Measurements from ENCODE around the gene ITPR2. TPM values are rescaled to one million over a fixed set of nuclear protein-coding genes. Genes with fewer than 3 reads are reported as not detected.

The ITPR2 gene
- total and polyA plus RNA-seq, 2 donors = 8.8 to 34.0 TPM

DNA sequence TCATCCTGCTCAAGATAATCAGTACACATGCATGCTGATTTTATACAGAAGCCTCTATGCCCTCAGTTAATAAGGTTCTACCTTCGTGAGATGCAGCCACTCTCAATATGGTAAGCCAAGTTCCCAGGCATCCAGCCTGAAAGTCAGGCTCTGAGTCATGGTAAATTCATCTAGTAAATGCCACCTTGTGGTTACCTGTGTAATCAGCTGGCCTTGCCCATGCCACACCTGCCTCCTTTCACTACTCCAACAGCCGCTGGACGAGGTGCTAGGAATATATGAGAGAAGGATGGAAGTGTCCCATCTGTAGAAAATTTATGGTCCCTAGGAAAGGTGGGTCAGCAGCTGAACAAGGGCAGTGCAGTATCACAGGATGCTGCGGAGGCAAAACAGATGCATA is 430.3 kb downstream of the ITPR2 start:
- Histone ChIP-seq H3K4me1 (ENCODE audit: control insufficient read depth in 2 of 2, insufficient read depth in 2 of 2, low read length in 2 of 2) (no peaks in the 10 kb centered on the region), H3K36me3 (ENCODE audit: control insufficient read depth in 2 of 2, insufficient read depth in 2 of 2, low read length in 1 of 2) (peaks cover 39 to 60% of the 10 kb centered on the region in 2 donors), H3K9me3 (ENCODE audit: control insufficient read depth in 2 of 2, insufficient read depth in 1 of 2, low read length in 1 of 2) (no peaks in the 10 kb centered on the region), H3K4me3 (ENCODE audit: low read length in 2 of 2) (no peak overlapping the region), H3K27me3 (ENCODE audit: control insufficient read depth in 2 of 2, insufficient read depth in 1 of 2, low read length in 1 of 2) (no peaks in the 10 kb centered on the region), H3K27ac (ENCODE audit: low read depth in 1 of 2, low read length in 1 of 2) (no peak overlapping the region)
- no peak for DNase-seq (ENCODE audit: low read depth in 6 of 9, low spot score in 9 of 9)
- WGBS = 97% methylated on average over 4 of the region's 4 CpGs

DNA sequence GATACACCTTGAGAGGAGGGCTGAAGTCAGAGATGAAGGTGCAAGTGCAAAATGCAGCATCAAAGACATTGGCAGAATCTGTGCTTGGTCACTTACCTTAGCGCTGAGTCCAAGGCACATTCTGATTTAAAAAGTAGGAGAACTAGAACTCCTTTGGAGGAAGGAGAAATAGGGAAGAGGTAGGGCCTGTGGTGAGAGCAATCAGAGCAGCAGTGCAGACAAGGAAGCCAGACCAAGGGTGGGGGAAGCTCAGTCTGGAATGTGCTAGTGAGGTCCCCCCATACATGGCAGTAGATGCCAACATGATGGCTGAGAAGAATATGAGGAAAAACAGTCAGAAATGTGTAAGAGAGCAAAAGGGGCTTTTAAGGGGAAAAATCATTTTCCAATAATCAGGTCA is 431.1 kb downstream of the ITPR2 start:
- Histone ChIP-seq H3K27ac (ENCODE audit: low read depth in 1 of 2, low read length in 1 of 2) (no peak overlapping the region), H3K27me3 (ENCODE audit: control insufficient read depth in 2 of 2, insufficient read depth in 1 of 2, low read length in 1 of 2) (no peaks in the 10 kb centered on the region), H3K9me3 (ENCODE audit: control insufficient read depth in 2 of 2, insufficient read depth in 1 of 2, low read length in 1 of 2) (no peaks in the 10 kb centered on the region), H3K4me3 (ENCODE audit: low read length in 2 of 2) (no peak overlapping the region), H3K4me1 (ENCODE audit: control insufficient read depth in 2 of 2, insufficient read depth in 2 of 2, low read length in 2 of 2) (no peaks in the 10 kb centered on the region), H3K36me3 (ENCODE audit: control insufficient read depth in 2 of 2, insufficient read depth in 2 of 2, low read length in 1 of 2) (peaks cover 45 to 65% of the 10 kb centered on the region in 2 donors)
- no peak for DNase-seq (ENCODE audit: low read depth in 6 of 9, low spot score in 9 of 9)
- WGBS = 95% methylated on average over 1 of the region's 1 CpG

DNA sequence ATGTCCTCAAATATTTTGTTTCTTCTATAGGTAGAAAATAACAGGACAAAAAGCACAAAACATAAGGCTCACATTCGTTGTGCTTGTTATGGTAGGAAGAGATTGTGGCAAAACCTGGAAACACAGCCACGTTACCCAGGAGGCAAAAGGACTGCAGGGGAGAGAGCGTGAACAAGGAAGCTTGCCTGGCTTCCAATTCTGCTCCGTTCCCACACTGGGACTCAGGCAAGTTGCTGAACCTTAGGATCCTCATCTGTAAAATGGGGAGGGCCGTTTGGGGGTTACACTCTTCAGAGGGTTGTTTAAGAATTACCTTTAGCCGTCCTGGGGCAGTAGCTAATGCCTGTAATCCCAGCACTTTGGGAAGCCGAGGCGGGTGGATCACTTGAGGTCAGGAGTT is 432.4 kb downstream of the ITPR2 start:
- H3K27me3 ChIP-seq (ENCODE audit: control insufficient read depth in 2 of 2, insufficient read depth in 1 of 2, low read length in 1 of 2) = no peaks in the 10 kb centered on the region
- no peak overlapping the region for H3K27ac ChIP-seq (ENCODE audit: low read depth in 1 of 2, low read length in 1 of 2)
- no peaks in the 10 kb centered on the region for H3K9me3 ChIP-seq (ENCODE audit: control insufficient read depth in 2 of 2, insufficient read depth in 1 of 2, low read length in 1 of 2)
- H3K36me3 ChIP-seq (ENCODE audit: control insufficient read depth in 2 of 2, insufficient read depth in 2 of 2, low read length in 1 of 2) = peaks cover 50 to 75% of the 10 kb centered on the region in 2 donors
- H3K4me1 ChIP-seq (ENCODE audit: control insufficient read depth in 2 of 2, insufficient read depth in 2 of 2, low read length in 2 of 2) = no peaks in the 10 kb centered on the region
- WGBS = 97% methylated on average over 8 of the region's 8 CpGs
- H3K4me3 ChIP-seq (ENCODE audit: low read length in 2 of 2) = no peak overlapping the region
- no peak for DNase-seq (ENCODE audit: low read depth in 6 of 9, low spot score in 9 of 9)

DNA sequence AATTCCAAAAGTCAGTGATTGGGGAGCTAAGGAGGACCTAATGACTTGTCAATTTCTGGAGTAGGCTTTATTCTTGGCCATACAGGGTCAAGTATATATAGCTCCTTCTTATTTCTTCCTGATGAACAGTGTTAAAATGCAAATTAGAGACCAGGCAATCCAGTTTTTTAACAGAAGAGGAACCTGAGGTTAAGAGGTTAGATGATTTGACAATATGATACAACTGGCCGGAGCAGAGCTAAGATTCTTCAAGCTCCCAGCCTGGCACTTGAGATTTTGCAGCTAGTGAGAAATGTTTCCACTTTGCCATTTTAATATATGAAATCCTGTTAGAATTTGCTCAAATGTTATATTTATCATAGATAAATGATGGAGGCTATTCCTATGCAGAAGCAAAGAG is 433.6 kb downstream of the ITPR2 start:
- Histone ChIP-seq H3K4me3 (ENCODE audit: low read length in 2 of 2) (no peak overlapping the region), H3K27ac (ENCODE audit: low read depth in 1 of 2, low read length in 1 of 2) (no peak overlapping the region), H3K27me3 (ENCODE audit: control insufficient read depth in 2 of 2, insufficient read depth in 1 of 2, low read length in 1 of 2) (no peaks in the 10 kb centered on the region), H3K4me1 (ENCODE audit: control insufficient read depth in 2 of 2, insufficient read depth in 2 of 2, low read length in 2 of 2) (no peaks in the 10 kb centered on the region), H3K9me3 (ENCODE audit: control insufficient read depth in 2 of 2, insufficient read depth in 1 of 2, low read length in 1 of 2) (no peaks in the 10 kb centered on the region), H3K36me3 (ENCODE audit: control insufficient read depth in 2 of 2, insufficient read depth in 2 of 2, low read length in 1 of 2) (peaks cover 59 to 84% of the 10 kb centered on the region in 2 donors)
- DNase-seq (ENCODE audit: low read depth in 6 of 9, low spot score in 9 of 9) = no peak
- WGBS = 97% methylated on average over 1 of the region's 1 CpG

- no peak for DNase-seq (ENCODE audit: low read depth in 6 of 9, low spot score in 9 of 9)
- 97% methylated on average over 3 of the region's 3 CpGs for WGBS
- Histone ChIP-seq H3K36me3 (ENCODE audit: control insufficient read depth in 2 of 2, insufficient read depth in 2 of 2, low read length in 1 of 2) (peaks cover 43 to 79% of the 10 kb centered on the region in 2 donors), H3K4me3 (ENCODE audit: low read length in 2 of 2) (no peak overlapping the region), H3K27ac (ENCODE audit: low read depth in 1 of 2, low read length in 1 of 2) (no peak overlapping the region), H3K4me1 (ENCODE audit: control insufficient read depth in 2 of 2, insufficient read depth in 2 of 2, low read length in 2 of 2) (no peaks in the 10 kb centered on the region), H3K9me3 (ENCODE audit: control insufficient read depth in 2 of 2, insufficient read depth in 1 of 2, low read length in 1 of 2) (no peaks in the 10 kb centered on the region), H3K27me3 (ENCODE audit: control insufficient read depth in 2 of 2, insufficient read depth in 1 of 2, low read length in 1 of 2) (no peaks in the 10 kb centered on the region)
Observed at GRCh38 chr12:26396402-26396801, 436.6 kb downstream of the ITPR2 start.

GRCh38 chr12:26389343-26389742 is 443.7 kb downstream of the ITPR2 start:
- Histone ChIP-seq H3K4me3 (ENCODE audit: low read length in 2 of 2) (no peak overlapping the region), H3K4me1 (ENCODE audit: control insufficient read depth in 2 of 2, insufficient read depth in 2 of 2, low read length in 2 of 2) (no peaks in the 10 kb centered on the region), H3K36me3 (ENCODE audit: control insufficient read depth in 2 of 2, insufficient read depth in 2 of 2, low read length in 1 of 2) (peaks cover 24 to 67% of the 10 kb centered on the region in 2 donors), H3K27me3 (ENCODE audit: control insufficient read depth in 2 of 2, insufficient read depth in 1 of 2, low read length in 1 of 2) (no peaks in the 10 kb centered on the region), H3K9me3 (ENCODE audit: control insufficient read depth in 2 of 2, insufficient read depth in 1 of 2, low read length in 1 of 2) (no peaks in the 10 kb centered on the region), H3K27ac (ENCODE audit: low read depth in 1 of 2, low read length in 1 of 2) (no peak overlapping the region)
- no peak for DNase-seq (ENCODE audit: low read depth in 6 of 9, low spot score in 9 of 9)
- 100% methylated on average over 1 of the region's 1 CpG for WGBS

DNA sequence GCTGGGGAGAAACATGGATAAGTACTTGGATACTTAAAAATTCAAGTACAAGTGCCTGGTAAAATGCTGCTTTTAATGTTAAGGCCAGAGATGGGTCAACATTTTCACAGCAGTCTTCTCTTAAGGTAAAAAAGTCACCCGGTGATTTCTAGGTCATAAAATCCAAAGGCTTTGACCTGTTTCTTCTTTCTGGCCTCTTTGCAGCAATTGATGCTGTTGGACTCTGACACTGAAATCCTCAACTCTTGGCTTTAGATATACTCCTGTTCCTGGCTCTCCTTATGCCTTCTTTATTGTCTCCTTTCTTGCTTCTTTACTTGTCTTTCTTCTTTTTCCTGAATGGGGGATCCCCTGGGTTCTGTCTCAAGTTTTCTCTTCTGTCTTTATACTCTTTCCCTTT is 448.5 kb downstream of the ITPR2 start:
- H3K27me3 ChIP-seq (ENCODE audit: control insufficient read depth in 2 of 2, insufficient read depth in 1 of 2, low read length in 1 of 2) = no peaks in the 10 kb centered on the region
- WGBS = 98% methylated on average over 1 of the region's 1 CpG
- no peaks in the 10 kb centered on the region for H3K4me1 ChIP-seq (ENCODE audit: control insufficient read depth in 2 of 2, insufficient read depth in 2 of 2, low read length in 2 of 2)
- H3K27ac ChIP-seq (ENCODE audit: low read depth in 1 of 2, low read length in 1 of 2) = no peak overlapping the region
- H3K9me3 ChIP-seq (ENCODE audit: control insufficient read depth in 2 of 2, insufficient read depth in 1 of 2, low read length in 1 of 2) = peaks cover 0 to 2% of the 10 kb centered on the region in 2 donors
- no peak for DNase-seq (ENCODE audit: low read depth in 6 of 9, low spot score in 9 of 9)
- H3K36me3 ChIP-seq (ENCODE audit: control insufficient read depth in 2 of 2, insufficient read depth in 2 of 2, low read length in 1 of 2) = peaks cover 26 to 54% of the 10 kb centered on the region in 2 donors
- no peak overlapping the region for H3K4me3 ChIP-seq (ENCODE audit: low read length in 2 of 2)

- H3K36me3 ChIP-seq (ENCODE audit: control insufficient read depth in 2 of 2, insufficient read depth in 2 of 2, low read length in 1 of 2) = peaks cover 32 to 52% of the 10 kb centered on the region in 2 donors
- no peak overlapping the region for H3K27ac ChIP-seq (ENCODE audit: low read depth in 1 of 2, low read length in 1 of 2)
- no peaks in the 10 kb centered on the region for H3K4me1 ChIP-seq (ENCODE audit: control insufficient read depth in 2 of 2, insufficient read depth in 2 of 2, low read length in 2 of 2)
- WGBS = 94% methylated on average over 1 of the region's 1 CpG
- no peaks in the 10 kb centered on the region for H3K27me3 ChIP-seq (ENCODE audit: control insufficient read depth in 2 of 2, insufficient read depth in 1 of 2, low read length in 1 of 2)
- no peak for DNase-seq (ENCODE audit: low read depth in 6 of 9, low spot score in 9 of 9)
- no peak overlapping the region for H3K4me3 ChIP-seq (ENCODE audit: low read length in 2 of 2)
- H3K9me3 ChIP-seq (ENCODE audit: control insufficient read depth in 2 of 2, insufficient read depth in 1 of 2, low read length in 1 of 2) = peaks cover 0 to 2% of the 10 kb centered on the region in 2 donors
Observed at GRCh38 chr12:26383041-26383440, 450.0 kb downstream of the ITPR2 start.

GRCh38 chr12:26380897-26381296 is 452.1 kb downstream of the ITPR2 start:
- Histone ChIP-seq H3K36me3 (ENCODE audit: control insufficient read depth in 2 of 2, insufficient read depth in 2 of 2, low read length in 1 of 2) (peaks cover 31 to 32% of the 10 kb centered on the region in 2 donors), H3K4me3 (ENCODE audit: low read length in 2 of 2) (no peak overlapping the region), H3K27me3 (ENCODE audit: control insufficient read depth in 2 of 2, insufficient read depth in 1 of 2, low read length in 1 of 2) (no peaks in the 10 kb centered on the region), H3K27ac (ENCODE audit: low read depth in 1 of 2, low read length in 1 of 2) (no peak overlapping the region), H3K9me3 (ENCODE audit: control insufficient read depth in 2 of 2, insufficient read depth in 1 of 2, low read length in 1 of 2) (peaks cover 0 to 2% of the 10 kb centered on the region in 2 donors), H3K4me1 (ENCODE audit: control insufficient read depth in 2 of 2, insufficient read depth in 2 of 2, low read length in 2 of 2) (no peaks in the 10 kb centered on the region)
- 90% methylated on average over 1 of the region's 1 CpG for WGBS
- no peak for DNase-seq (ENCODE audit: low read depth in 6 of 9, low spot score in 9 of 9)

Measured in thymus (tissue), 11 donors.